ENCODE measurements around the gene GNAZ.

GNAZ gene

DNA sequence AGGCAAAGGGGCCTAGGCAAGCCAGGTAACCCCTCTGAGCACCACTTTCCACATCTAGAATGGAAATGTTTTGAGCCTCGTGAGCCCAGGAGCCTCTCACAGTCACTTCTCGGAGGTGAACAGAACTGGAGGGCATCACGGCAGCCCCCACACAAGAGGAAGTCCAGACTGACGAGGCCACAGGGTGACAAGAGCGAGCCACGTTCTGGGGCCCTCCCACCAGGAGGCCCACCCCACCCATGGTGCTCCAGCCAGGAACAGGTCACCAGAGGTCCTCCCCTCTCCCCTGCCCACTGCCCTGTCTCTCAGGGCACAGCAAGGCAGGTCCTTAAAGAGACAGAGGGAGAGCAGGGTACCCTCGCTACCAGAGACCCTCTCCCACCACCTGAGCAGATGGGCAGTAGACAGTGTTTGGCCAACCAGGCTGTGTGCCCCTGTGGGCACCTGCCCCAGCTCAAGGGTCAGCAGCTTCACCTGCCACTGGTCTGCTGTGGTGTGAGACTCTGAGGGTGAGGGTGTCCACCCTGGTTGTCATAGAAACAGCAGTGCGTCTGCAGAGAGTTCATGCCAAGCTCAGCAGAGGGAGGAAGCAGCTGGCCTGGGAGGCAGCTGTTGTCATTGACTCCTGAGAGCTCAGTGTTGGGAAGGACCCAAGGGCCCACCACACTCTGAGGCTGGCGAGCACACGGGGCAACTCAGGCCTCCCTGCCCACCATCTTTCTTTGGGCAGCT, 40.0 kb downstream of the GNAZ start:
- TF ChIP-seq CREB1 (IDR thresholded peaks at IDR 0.05; ENCODE audit: low read depth) (no peak), TCF12 (IDR thresholded peaks at IDR 0.05; ENCODE audit: low read depth) (no peak), TAF1 (IDR thresholded peaks at IDR 0.05; ENCODE audit: low read depth) (no peak), CEBPB (IDR thresholded peaks at IDR 0.05) (no peak), NFIC (IDR thresholded peaks at IDR 0.05) (no peak), ZBTB7A (IDR thresholded peaks at IDR 0.05; ENCODE audit: low read depth) (no peak), TEAD4 (IDR thresholded peaks at IDR 0.05) (no peak), MAX (IDR thresholded peaks at IDR 0.05) (no peak)

- TF ChIP-seq ZBTB7A (IDR thresholded peaks at IDR 0.05; ENCODE audit: low read depth): no peak
- no peak for TF ChIP-seq FOXM1 (IDR thresholded peaks at IDR 0.05; ENCODE audit: borderline replicate concordance, low read depth)
- TF ChIP-seq RAD21 (IDR thresholded peaks at IDR 0.05; ENCODE audit: low read depth): no peak
- TF ChIP-seq, protein P1, sequence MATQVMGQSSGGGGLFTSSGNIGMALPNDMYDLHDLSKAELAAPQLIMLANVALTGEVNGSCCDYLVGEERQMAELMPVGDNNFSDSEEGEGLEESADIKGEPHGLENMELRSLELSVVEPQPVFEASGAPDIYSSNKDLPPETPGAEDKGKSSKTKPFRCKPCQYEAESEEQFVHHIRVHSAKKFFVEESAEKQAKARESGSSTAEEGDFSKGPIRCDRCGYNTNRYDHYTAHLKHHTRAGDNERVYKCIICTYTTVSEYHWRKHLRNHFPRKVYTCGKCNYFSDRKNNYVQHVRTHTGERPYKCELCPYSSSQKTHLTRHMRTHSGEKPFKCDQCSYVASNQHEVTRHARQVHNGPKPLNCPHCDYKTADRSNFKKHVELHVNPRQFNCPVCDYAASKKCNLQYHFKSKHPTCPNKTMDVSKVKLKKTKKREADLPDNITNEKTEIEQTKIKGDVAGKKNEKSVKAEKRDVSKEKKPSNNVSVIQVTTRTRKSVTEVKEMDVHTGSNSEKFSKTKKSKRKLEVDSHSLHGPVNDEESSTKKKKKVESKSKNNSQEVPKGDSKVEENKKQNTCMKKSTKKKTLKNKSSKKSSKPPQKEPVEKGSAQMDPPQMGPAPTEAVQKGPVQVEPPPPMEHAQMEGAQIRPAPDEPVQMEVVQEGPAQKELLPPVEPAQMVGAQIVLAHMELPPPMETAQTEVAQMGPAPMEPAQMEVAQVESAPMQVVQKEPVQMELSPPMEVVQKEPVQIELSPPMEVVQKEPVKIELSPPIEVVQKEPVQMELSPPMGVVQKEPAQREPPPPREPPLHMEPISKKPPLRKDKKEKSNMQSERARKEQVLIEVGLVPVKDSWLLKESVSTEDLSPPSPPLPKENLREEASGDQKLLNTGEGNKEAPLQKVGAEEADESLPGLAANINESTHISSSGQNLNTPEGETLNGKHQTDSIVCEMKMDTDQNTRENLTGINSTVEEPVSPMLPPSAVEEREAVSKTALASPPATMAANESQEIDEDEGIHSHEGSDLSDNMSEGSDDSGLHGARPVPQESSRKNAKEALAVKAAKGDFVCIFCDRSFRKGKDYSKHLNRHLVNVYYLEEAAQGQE (IDR thresholded peaks at IDR 0.05; ENCODE audit: low read depth): no peak
- TF ChIP-seq CREB1 (IDR thresholded peaks at IDR 0.05; ENCODE audit: low read depth): no peak
- TF ChIP-seq MAX (IDR thresholded peaks at IDR 0.05): no peak
- TF ChIP-seq CEBPB (IDR thresholded peaks at IDR 0.05): no peak
- no peak for TF ChIP-seq YY1 (IDR thresholded peaks at IDR 0.05; ENCODE audit: low read depth)
- TF ChIP-seq TEAD4 (IDR thresholded peaks at IDR 0.05): no peak
- TF ChIP-seq NFIC (IDR thresholded peaks at IDR 0.05): no peak
- TF ChIP-seq USF1 (IDR thresholded peaks at IDR 0.05): no peak
Measured at GRCh38 chr22:23110922-23111527, 40.7 kb downstream of the GNAZ start.

DNA sequence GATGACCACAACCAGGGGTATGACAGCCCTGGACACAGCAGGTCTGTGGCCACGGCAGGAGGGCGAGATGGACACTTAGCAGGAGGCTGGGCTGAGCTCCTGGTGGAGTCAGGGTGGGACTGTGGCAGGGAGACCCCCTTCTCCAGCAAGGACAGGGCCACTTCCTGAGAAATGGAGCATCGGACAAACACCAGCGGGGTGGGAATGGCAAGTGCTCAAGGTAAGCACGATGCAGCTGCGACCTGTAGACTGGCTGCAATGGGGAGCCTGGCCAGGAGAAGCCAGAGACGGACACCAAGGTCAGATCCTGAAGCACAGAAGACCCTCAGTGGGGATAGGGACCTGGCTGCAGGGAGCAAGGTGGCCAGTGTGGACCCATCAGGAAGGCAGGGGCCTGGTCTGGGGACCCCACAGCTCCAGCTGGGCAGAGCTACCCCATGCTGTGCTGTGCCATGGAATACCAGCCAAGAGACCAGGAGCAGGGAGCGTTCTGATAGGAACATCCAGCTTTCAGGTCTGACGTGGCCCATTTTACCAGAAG, 42.2 kb downstream of the GNAZ start:
- TF ChIP-seq RAD21 (IDR thresholded peaks at IDR 0.05; ENCODE audit: low read depth) (no peak), CREB1 (IDR thresholded peaks at IDR 0.05; ENCODE audit: low read depth) (no peak), TCF12 (IDR thresholded peaks at IDR 0.05; ENCODE audit: low read depth) (no peak), EP300 (IDR thresholded peaks at IDR 0.05; ENCODE audit: borderline replicate concordance) (no peak), ZBTB7A (IDR thresholded peaks at IDR 0.05; ENCODE audit: low read depth) (no peak), TAF1 (IDR thresholded peaks at IDR 0.05; ENCODE audit: low read depth) (no peak), TEAD4 (IDR thresholded peaks at IDR 0.05) (no peak), FOXM1 (IDR thresholded peaks at IDR 0.05; ENCODE audit: borderline replicate concordance, low read depth) (no peak), USF1 (IDR thresholded peaks at IDR 0.05) (no peak), MAX (IDR thresholded peaks at IDR 0.05) (no peak), CEBPB (IDR thresholded peaks at IDR 0.05) (no peak), YY1 (IDR thresholded peaks at IDR 0.05; ENCODE audit: low read depth) (no peak)
- TF ChIP-seq, protein P1 (IDR thresholded peaks at IDR 0.05; ENCODE audit: low read depth): no peak

DNA sequence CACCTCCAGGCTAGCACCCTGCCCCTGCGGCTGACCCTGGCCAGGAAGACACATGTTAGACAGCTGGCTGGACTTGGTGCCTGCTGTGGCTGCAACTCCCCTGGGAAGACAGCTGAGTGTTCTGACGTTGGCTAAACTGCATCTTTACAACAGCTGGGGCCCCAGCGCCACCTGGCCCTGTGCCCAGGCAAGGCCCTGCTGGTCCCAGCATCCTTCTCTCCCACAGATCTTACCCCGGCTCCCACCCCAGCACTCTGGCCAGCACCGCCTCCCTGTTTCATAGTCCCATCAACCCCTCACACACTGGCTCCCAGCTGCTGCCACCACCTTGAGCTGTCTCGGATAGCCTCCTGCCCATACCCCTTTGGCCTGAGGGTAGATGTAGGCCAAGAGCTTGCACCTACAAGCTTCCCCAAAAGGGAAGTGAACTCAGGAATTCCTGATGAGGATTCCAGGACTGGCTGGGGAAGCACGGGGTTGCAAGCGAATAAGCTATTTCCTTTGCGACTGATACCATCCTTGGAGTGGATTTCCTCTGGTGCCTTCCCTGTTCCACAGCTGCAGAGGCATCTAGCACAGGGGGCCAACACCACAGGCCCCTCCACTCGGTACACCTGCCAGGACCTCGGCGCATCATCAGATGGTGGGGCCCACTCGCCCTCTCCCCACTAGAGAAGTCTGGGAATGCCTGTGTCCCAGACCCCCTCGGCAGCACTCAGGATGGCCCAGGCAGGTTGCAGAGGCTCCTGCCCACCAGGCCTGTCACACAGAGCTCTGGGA, 42.9 kb downstream of the GNAZ start:
- no peak for TF ChIP-seq EGR1 (IDR thresholded peaks at IDR 0.05)
- no peak for TF ChIP-seq FOXM1 (IDR thresholded peaks at IDR 0.05; ENCODE audit: borderline replicate concordance, low read depth)
- TF ChIP-seq CREB1 (IDR thresholded peaks at IDR 0.05; ENCODE audit: low read depth): no peak
- TF ChIP-seq MAX (IDR thresholded peaks at IDR 0.05): no peak
- no peak for TF ChIP-seq YY1 (IDR thresholded peaks at IDR 0.05; ENCODE audit: low read depth)
- TF ChIP-seq, protein P1 (IDR thresholded peaks at IDR 0.05; ENCODE audit: low read depth): no peak

Data from Ishikawa (cell line).